K562 (cell line): ENCODE results near the gene AMMECR1. TPM values are rescaled to one million over a fixed set of nuclear protein-coding genes. Genes with fewer than 3 reads are reported as not detected.

Source experiments
- ATAC-seq: fragments of 200-7000 bp; cut with Tn5 transposase; 3 replicates; pipeline ENCODE4 v1.9.1; 2020; ENCODE audit warnings: moderate library complexity
- BruUV-seq: library from RNA; stranded (reverse); fragments of 400-500 nt; replicated peaks from 2 replicates; lab custom pipeline; 2021; lab: Mats Ljungman, UMichigan
- CTCF ChIA-PET: fragments of 300-600 bp; formaldehyde crosslinking; extraction: SDS; loops from one replicate; lab custom pipeline; 2021; ENCODE audit warnings: low intra/inter-chr PET ratio; lab: Yijun Ruan, JAX
- POLR2A ChIA-PET: fragments of 300-600, 350-650 bp; sonication (Branson Sonifier 250); formaldehyde crosslinking; extraction: SDS; loops from one replicate; lab custom pipeline; 2021; ENCODE audit warnings: antibody characterized with exemption, inconsistent platforms; lab: Yijun Ruan, JAX
- DNase-seq, 4 experiments: peaks; one replicate each; pipeline versions ENCODE4 v3.0.0 to v3.0.0-alpha.2; 2011 to 2018; ENCODE audit warnings: low spot score in 3 of 4, mixed read lengths in 3 of 4; ENCODE audit errors: extremely low read depth in 1 of 4
- FAIRE-seq: peaks from 2 replicates; lab custom pipeline; 2011; peaks lifted over from hg19 to GRCh38; lab: Jason Lieb, UNC
- H2AFZ ChIP-seq: 2 replicates; pipeline ENCODE4 v1.6.0; 2011; ENCODE audit warnings: low read depth, low read length, control low read depth, inconsistent platforms
- H3K27ac ChIP-seq: fragments of 200-600 bp; 3 replicates; pipeline ENCODE4 v1.8.0; 2011; ENCODE audit warnings: low read depth, mild to moderate bottlenecking, control low read depth, inconsistent platforms, low read length, moderate library complexity, mixed read lengths; ENCODE audit errors: extremely low read depth
- H3K27me3 ChIP-seq, 2 experiments: fragments of 300-600 bp in 1 of 2; 2 replicates in 1 of 2; 3 replicates in 1 of 2; pipeline versions ENCODE4 v1.6.0 to v1.8.0; 2011; ENCODE audit warnings: inconsistent platforms in 2 of 2, low read length in 2 of 2, mild to moderate bottlenecking in 1 of 2, mixed read lengths in 1 of 2, moderate library complexity in 1 of 2; ENCODE audit not compliant: control insufficient read depth in 2 of 2, insufficient read depth in 2 of 2
- H3K36me3 ChIP-seq: fragments of 300-600 bp; 3 replicates; pipeline ENCODE4 v1.8.0; 2011; ENCODE audit warnings: mild to moderate bottlenecking, low read length, inconsistent platforms; ENCODE audit not compliant: control insufficient read depth, insufficient read depth
- H3K4me1 ChIP-seq, 2 experiments: fragments of 200-600 bp in 1 of 2; replicated peaks in 1 of 2; 2 replicates in 1 of 2; 3 replicates in 1 of 2; pipeline versions ENCODE4 v1.5.1 to v1.8.0; 2011; ENCODE audit warnings: inconsistent platforms in 2 of 2, low read length in 2 of 2, mild to moderate bottlenecking in 1 of 2, mixed read lengths in 1 of 2, moderate library complexity in 1 of 2; ENCODE audit not compliant: control insufficient read depth in 2 of 2, insufficient read depth in 2 of 2
- H3K4me2 ChIP-seq: 2 replicates; pipeline ENCODE4 v1.6.1; 2011; ENCODE audit warnings: low read length, control low read depth, inconsistent platforms, mixed read lengths; ENCODE audit not compliant: insufficient read depth
- H3K4me3 ChIP-seq: fragments of 200-600 bp; sonication (generic), shearing (Covaris generic); 2 replicates; pipeline ENCODE4 v1.5.1; 2016; ENCODE audit warnings: control low read depth, inconsistent platforms
- H3K79me2 ChIP-seq: fragments of 200-600 bp; 3 replicates; pipeline ENCODE4 v1.8.0; 2011; ENCODE audit warnings: low read length, inconsistent platforms; ENCODE audit not compliant: control insufficient read depth, insufficient read depth
- H3K9ac ChIP-seq, 2 experiments: 2 replicates each; pipeline versions ENCODE4 v1.6.0 to v1.6.1; 2011; ENCODE audit warnings: low read depth in 2 of 2, low read length in 2 of 2, control low read depth in 1 of 2, inconsistent platforms in 1 of 2, mild to moderate bottlenecking in 1 of 2, mixed read lengths in 1 of 2; ENCODE audit not compliant: insufficient read depth in 1 of 2
- H3K9me1 ChIP-seq: one replicate; pipeline ENCODE4 v1.6.0; 2011; ENCODE audit warnings: inconsistent platforms, mild to moderate bottlenecking, low read length, moderate library complexity; ENCODE audit not compliant: control insufficient read depth, insufficient read depth
- H3K9me3 ChIP-seq: replicated peaks from 2 replicates; pipeline ENCODE4 v1.5.1; 2011; ENCODE audit warnings: low read depth, low read length, inconsistent platforms; ENCODE audit not compliant: control insufficient read depth, insufficient read depth
- H4K20me1 ChIP-seq: replicated peaks from 2 replicates; pipeline ENCODE4 v1.6.1; 2011; ENCODE audit warnings: low read length, inconsistent platforms, mixed read lengths; ENCODE audit not compliant: control insufficient read depth, insufficient read depth
- ATF3 ChIP-seq, 2 experiments: fragments of 450-650 bp in 1 of 2; sonication (generic) in 1 of 2; formaldehyde crosslinking in 1 of 2; IDR thresholded peaks in 1 of 2; conservative IDR thresholded peaks in 1 of 2; 2 replicates each; pipeline versions ENCODE4 v1.6.1 to v1.8.1; 2016 to 2023; ENCODE audit warnings: mild to moderate bottlenecking in 2 of 2, moderate library complexity in 2 of 2, inconsistent platforms in 1 of 2, missing genetic modification reagents in 1 of 2
- POLR2H ChIP-seq: IDR thresholded peaks from 2 replicates; pipeline ENCODE4 v1.6.1; 2016; ENCODE audit warnings: missing genetic modification characterization, low read depth, mild to moderate bottlenecking, control low read depth, missing compliant biosample characterization, moderate library complexity
- TCF7 ChIP-seq: sonication (generic); IDR thresholded peaks from 2 replicates; pipeline ENCODE4 v1.6.1; 2016; ENCODE audit warnings: antibody characterized with exemption, borderline replicate concordance
- USF1 ChIP-seq: sonication (generic); formaldehyde crosslinking; IDR thresholded peaks from 2 replicates; pipeline ENCODE4 v1.9.0; 2022; ENCODE audit warnings: mild to moderate bottlenecking, missing genetic modification reagents
- ZFP36 ChIP-seq: fragments of 150-350 bp; IDR thresholded peaks from 2 replicates; pipeline ENCODE4 v1.6.1; 2018; ENCODE audit warnings: low read length, low read depth; ENCODE audit not compliant: partially characterized antibody
- ZNF436 ChIP-seq: fragments of 250-450, 450-650 bp; sonication (Bioruptor Pico); formaldehyde crosslinking; IDR thresholded peaks from 2 replicates; pipeline ENCODE4 v1.7.0; 2020; ENCODE audit warnings: mild to moderate bottlenecking
- ZNF518B ChIP-seq: fragments of 250-450 bp; sonication (Bioruptor Pico); IDR thresholded peaks from 2 replicates; pipeline ENCODE4 v1.5.0; 2021; ENCODE audit warnings: mild to moderate bottlenecking, moderate library complexity
- ZNF639 ChIP-seq, 2 experiments: fragments of 200-800 bp in 1 of 2; sonication (Bioruptor generic) in 1 of 2; sonication (generic) in 1 of 2; formaldehyde crosslinking in 1 of 2; IDR thresholded peaks in 1 of 2; conservative IDR thresholded peaks in 1 of 2; 2 replicates each; pipeline versions ENCODE4 v1.5.0 to v1.6.1; 2016 to 2020; ENCODE audit warnings: missing compliant biosample characterization in 1 of 2, missing genetic modification characterization in 1 of 2, missing genetic modification reagents in 1 of 2
- WGBS: fragments of 100-300 bp; shearing (Covaris generic); methylation state at CpG from one replicate; pipeline ENCODE4 v1.1.6; 2016; ENCODE audit warnings: low coverage, mixed read lengths; ENCODE audit not compliant: insufficient coverage; ENCODE audit errors: missing lambda C conversion rate; 5-methylcytosine and 5-hydroxymethylcytosine counted together
- in situ Hi-C: fragments of 300-500 bp; cut with MboI; formaldehyde crosslinking; loops from 4 replicates; pipeline ENCODE4 v1.15.0; 2018; ENCODE audit warnings: inconsistent platforms, mixed read lengths
- intact Hi-C: fragments of 100-400 bp; cut with micrococcal nuclease; formaldehyde crosslinking; loops from 2 replicates; pipeline ENCODE4 v1.14.2; 2022
- polyA plus RNA-seq, 8 experiments: library from polyadenylated mRNA; depleted of rRNA in 4 of 8; stranded (reverse) in 5 of 8; unstranded in 3 of 8; fragments of >200 nt; fragmentation: Nextera tagmentation in 2 of 8; fragmentation: Illumina TruSeq in 1 of 8; extraction: Ambion mirVana in 2 of 8; extraction: Trizol in 1 of 8; gene quantifications; 2 replicates each; pipeline versions ENCODE4 v1.2.1 to v1.2.3, GENCODE V29; 2011 to 2014; ENCODE audit warnings: inconsistent platforms in 1 of 8, missing spikeins in 1 of 8
- total RNA-seq, 7 experiments: library from RNA; depleted of rRNA in 6 of 7; stranded (reverse); fragments of >200 nt in 6 of 7; fragmentation: Illumina TruSeq in 2 of 7; extraction: Trizol in 2 of 7; gene quantifications; 2 replicates each; pipeline versions ENCODE4 v1.2.1 to v1.2.3, GENCODE V29; 2011 to 2021; ENCODE audit warnings: low replicate concordance in 1 of 7

The AMMECR1 gene
- total and polyA plus RNA-seq, 9 of the 15 experiments (the other 6 are each of a cell fraction or from before 2014, with no cell fraction given) = 13.9 to 36.7 (median 23.6) TPM

- TF ChIP-seq ATF3 (IDR thresholded peaks at IDR 0.05) (peak; percentile 95), ATF3 (CRISPR knock-in tag; conservative IDR thresholded peaks at IDR 0.05) (no peak), POLR2H (peak; percentile 57; the same call in 1 of the 2 replicates)
Measured at GRCh38 chrX:110341189-110342035, 23.5 kb upstream of the AMMECR1 start (continued).

- in situ Hi-C loops = no loop called here
- Histone ChIP-seq H3K36me3 (no peaks in the 10 kb centered on the region), H3K27ac (no peak overlapping the region), H3K9ac (no peak overlapping the region), H3K4me2 (no peak overlapping the region), H3K9me3 (no peaks in the 10 kb centered on the region; the same call in 1 of the 2 replicates), H3K79me2 (no peaks in the 10 kb centered on the region), H4K20me1 (no peaks in the 10 kb centered on the region), H3K9me1 (no peaks in the 10 kb centered on the region), H3K4me1 (peaks cover 0 to 3% of the 10 kb centered on the region in 2 experiments; a peak in 2 of 5 replicates), H3K27me3 (no peaks in the 10 kb centered on the region), H3K4me3 (no peak overlapping the region), H2AFZ (no peak overlapping the region)
- DNase-seq (no peak), FAIRE-seq (no peak), ATAC-seq (no peak)
- CTCF ChIA-PET = no interaction called here
- no TSS peak for BruUV-seq
- intact Hi-C loops = no loop called here
- WGBS = 78% methylated on average over 4 of the region's 4 CpGs
- POLR2A ChIA-PET = no interaction called here
- TF ChIP-seq ZFP36 (no peak), ZNF518B (CRISPR knock-in tag) (no peak), ZNF436 (CRISPR knock-in tag) (no peak), ZNF639 (CRISPR knock-in tag; conservative IDR thresholded peaks at IDR 0.05 in 1 of 2, IDR thresholded peaks at IDR 0.05 in 1 of 2) (no peak), USF1 (CRISPR knock-in tag) (no peak), TCF7 (no peak)
Measured at GRCh38 chrX:110338935-110339334, 21.1 kb upstream of the AMMECR1 start.
